Middle frontal gyrus (tissue), 1 donor: ENCODE data around the gene HTR2B.
"Not testable (repeated sequence)": the region's sequence is repeated elsewhere in the genome, so short reads cannot be mapped to it uniquely, and the experiment has no call there.

Experiments used
- DNase-seq: peaks from one replicate; pipeline ENCODE4 v3.0.0-alpha.2; 2015; ENCODE audit warnings: low spot score; ENCODE audit errors: extremely low spot score

HTR2B gene

DNA sequence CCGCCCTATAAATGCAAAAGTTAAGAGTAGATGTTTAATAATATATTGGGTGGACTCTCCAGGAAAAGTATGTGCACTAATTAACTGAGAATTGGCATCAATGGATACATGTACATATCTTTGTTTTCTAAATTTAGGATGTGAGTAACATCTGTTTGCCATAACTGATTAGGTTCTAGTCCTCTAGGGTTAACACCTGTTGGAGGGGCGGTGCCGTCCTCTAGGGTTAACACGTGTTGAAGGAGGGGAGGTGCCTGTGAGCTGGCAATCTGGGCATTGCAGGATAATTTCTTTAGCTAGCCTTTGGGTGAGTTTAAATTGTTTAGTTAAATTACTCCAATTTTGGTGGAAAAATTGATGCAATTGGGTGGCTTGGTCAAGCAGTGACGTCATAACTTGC, 30.9 kb downstream of the HTR2B start:
- no peak for DNase-seq

DNA sequence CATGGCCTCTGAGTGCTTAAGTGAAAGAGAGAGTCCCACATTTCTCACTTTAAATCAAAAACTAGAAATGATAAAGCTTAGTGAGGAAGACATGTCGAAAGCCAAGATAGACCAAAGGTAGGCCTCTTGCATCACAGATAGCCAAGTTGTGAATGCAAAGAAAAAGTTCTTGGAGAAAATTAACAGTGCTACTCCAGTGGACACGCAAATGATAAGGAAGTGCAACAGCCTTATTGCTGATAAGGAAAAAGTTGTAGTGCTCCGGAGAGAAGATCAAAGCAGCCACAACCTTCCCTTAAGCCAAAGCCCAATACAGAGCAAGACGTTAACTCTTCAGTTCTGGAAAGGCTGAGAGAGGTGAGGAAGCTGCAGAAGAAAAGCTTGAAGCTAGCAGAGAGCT, 36.1 kb downstream of the HTR2B start:
- no peak for DNase-seq

DNA sequence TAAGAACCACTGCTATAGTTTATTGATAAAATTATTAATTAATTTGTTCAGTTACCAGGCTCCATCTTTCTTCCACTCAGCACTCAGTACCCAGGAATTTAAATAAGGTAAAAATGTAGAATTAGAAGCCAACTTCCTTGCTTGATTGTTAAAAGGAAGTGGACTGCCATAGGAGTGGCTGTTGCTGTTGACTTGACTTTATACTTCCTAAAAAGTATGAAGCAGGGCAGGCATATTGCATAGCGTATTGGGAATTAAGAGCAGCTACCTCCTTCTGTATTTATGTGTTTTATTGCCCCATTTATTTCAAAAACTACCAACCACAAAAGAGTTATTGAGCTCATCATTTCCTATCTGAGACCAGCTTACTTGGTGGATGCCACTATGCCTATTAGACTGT, 40.3 kb downstream of the HTR2B start:
- DNase-seq, result no peak

DNA sequence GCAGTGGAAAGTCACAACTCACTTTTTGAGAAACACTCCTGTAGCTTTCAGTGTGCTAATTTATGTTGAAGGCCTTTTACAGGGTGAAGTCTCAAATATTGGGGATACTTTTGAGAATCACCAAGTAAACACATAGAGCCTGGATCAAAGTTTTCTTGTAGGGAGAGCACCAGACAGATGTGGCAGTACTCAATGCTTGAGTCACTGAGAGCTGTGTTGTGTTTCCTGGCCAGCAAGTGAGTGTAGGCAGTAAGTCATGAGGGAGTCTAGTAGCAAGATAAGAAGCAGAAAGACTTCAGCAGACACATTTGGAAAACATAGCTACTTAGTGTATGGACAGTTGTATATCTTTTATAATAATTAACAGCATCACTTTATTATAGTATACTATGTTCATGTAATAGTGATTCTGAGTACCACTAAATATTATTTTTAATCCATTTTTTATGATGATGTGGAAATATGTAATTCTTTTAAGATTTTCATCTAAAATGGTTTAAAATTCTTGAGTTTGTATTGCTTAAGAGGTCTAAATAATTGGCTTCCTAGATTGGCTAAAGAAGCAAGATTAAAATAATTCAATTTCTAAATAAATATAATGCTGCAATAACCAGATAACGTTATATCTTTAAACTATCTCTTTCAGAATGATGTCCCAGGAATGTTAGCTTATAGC, 55.3 kb downstream of the HTR2B start:
- DNase-seq, result no peak

DNA sequence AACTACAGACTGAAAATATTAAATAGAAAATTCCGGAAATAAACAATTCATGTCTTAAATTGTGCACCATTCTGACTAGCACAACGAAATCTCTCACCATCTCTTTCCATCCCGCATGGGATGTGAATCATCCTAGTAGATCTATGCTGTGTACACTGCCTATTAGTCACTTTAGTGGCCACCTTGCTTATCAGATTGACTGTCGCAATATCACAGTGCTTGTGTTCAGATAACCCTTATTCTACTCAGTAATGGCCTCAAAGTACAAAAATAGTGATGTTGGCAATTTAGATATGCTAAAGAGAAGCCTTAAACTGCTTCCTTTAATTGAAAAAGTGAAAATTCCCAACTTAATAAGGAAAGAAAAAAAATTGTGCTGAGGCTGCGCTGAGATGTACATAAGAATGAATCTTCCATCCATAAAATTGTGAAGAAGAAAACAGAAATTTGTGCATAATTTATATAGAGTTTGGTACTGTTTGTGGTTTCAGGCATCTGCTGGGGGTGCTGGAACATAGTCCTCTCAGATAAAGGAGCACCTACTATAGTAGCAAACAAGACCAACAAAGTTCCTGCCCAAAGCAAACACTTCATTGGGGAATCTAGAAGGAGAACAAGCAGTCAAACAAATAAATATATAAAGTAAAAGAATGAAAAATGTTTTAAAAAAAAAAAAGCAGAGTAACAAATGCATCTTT, 56.2 kb downstream of the HTR2B start:
- no peak for DNase-seq

DNA sequence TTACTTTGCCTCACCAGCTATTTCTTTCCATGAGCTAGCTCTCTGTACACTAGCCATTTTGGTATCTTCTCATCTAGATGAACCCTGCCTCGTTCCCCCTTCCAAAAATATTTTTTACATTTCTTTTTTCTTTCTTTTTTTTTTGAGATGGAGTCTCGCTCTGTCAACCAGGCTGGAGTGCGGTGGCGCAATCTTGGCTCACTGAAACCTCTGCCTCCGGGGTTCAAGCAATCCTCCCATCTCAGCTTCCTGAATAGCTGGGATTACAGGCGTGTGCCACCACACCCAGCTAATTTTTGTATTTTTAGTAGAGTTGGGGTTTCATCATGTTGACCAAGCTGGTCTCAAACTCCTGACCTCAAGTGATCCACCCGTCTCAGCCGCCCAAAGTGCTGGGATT, 57.3 kb downstream of the HTR2B start:
- not testable (repeated sequence) for DNase-seq

DNA sequence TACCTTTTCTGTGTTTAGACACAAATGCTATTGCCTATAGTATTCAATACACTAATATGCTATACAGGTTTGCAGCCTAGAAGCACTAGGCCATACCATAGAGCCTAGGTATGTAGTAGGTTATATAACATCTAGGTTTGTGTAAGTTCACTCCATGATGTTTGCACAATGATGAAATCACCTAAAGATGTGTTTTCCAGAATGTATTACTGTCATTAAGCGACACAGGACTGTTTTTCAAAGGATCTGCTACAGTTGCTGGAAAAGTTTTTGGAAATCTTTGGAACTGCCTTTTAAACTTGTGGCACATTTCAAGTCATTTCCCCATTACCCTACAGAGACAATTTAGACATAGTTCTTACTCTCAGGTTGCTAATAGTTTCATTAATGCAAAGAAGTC, 58.9 kb downstream of the HTR2B start:
- DNase-seq, result no peak

DNA sequence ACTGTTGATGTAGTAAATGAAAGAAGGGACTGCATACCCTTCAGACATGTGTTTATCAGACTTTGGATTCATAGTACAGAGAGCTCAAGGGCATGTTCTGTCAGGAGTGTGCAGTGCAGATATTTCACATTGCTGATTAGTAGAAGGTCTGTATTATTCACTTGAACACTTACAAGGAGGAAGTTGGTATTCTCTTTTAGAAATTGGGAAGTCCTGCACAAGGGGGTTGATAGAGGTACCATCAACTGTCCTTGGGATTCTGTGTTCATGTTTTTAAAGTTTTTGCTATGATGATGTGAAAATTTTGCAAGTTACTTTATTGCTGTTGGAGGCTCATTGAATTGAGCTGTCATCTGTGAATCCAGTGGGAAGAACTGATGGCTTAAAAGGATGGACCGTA, 61.5 kb downstream of the HTR2B start:
- no peak for DNase-seq

DNA sequence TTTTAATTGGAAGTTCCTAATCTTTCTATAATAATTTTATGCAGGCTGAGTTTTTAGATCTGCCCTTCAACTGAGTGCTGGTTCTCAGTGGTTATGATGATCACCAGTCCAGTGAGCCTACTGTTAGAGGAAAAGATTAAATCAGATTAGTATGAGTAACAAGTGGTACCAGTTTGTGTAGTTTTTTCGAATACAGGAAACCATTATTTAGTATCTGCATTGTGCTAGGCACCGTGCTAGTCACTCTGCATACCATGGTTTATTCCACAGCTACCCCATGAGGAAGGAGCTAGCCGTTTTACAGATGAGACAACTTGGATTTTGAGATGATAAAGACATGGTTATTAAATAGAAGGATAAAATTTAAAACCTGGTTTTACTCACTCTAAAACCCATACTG, 62.1 kb downstream of the HTR2B start:
- DNase-seq, result no peak

DNA sequence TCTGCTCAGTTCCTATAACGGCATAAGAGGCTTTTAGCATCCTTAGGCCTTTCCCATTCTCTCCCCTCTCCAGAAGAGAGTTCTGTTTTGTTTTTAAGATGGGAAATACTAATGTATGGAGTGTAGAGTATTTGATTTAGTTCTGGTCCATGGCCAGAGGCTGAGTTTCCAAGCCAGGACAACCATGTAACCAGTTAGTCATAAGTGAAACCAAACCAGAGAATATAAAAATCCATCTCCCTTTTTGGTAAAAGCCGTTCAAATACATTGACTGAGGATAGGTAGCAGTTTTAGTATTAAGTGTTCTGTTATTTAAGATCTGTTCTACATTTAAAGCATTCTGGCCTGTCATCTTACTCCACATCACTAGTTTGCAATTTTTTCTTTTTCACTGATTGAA, 65.1 kb downstream of the HTR2B start:
- DNase-seq, result no peak

DNA sequence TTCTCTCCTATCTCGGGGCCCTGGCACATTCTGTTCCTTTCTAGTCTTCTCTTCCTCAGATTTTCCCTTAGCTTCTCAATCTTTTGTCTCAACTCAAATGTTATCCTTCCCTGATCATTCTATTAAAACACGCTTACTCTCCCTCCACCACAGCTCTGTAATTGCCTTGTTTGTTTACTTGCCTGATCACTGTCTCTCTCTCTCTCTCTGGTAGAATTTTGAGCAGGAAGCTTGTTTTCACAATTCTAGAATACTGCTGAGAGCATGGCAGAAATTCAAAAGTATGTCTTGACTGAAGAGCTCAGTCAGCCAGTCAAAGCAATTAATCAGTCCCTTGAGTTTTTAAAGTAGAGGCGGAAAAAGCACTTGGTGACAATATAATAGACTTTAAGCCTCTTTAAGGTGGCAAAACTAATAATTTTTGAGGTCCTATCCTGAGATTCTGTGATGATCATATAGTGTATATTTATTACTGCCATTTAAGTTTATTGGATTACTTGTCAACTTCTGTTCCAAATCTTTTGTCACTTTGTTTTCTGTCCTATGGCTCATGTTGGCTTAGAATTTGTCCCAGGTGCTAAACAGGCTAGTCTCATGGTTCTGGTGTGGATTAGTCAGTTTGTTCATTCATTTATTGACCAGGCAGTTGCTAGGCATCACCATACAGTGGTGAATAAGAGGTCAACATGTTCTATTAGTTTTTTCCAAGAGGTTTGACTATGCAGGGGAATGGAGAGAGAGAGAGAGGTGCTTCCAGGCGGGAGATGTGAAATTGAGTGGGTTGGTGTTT, 65.9 kb downstream of the HTR2B start:
- DNase-seq, result no peak
